ENCODE measurements around the gene RYR3.

DNA sequence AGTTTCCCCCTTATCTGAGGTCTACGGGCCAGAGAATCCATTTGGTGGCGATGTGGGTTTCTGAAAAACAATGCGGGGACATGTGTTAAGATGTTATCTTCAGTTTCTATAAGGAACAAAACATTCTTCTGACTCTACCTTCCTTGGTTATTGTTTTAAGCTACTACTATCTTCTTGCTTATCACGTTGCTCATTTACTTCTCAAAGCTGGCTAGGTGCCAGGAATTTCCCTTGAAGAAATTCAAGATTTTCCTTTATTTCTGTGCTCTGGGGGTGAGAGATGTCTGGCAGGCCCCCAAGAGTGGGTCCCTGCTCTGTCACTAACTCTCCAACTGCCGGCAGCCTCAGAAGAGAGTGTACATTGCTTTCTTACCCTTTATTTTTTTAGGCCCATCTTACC lies 119.8 kb downstream of the RYR3 start:
- TF ChIP-seq, protein P1, sequence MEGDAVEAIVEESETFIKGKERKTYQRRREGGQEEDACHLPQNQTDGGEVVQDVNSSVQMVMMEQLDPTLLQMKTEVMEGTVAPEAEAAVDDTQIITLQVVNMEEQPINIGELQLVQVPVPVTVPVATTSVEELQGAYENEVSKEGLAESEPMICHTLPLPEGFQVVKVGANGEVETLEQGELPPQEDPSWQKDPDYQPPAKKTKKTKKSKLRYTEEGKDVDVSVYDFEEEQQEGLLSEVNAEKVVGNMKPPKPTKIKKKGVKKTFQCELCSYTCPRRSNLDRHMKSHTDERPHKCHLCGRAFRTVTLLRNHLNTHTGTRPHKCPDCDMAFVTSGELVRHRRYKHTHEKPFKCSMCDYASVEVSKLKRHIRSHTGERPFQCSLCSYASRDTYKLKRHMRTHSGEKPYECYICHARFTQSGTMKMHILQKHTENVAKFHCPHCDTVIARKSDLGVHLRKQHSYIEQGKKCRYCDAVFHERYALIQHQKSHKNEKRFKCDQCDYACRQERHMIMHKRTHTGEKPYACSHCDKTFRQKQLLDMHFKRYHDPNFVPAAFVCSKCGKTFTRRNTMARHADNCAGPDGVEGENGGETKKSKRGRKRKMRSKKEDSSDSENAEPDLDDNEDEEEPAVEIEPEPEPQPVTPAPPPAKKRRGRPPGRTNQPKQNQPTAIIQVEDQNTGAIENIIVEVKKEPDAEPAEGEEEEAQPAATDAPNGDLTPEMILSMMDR (optimal IDR thresholded peaks at IDR 0.05 in 1 of 3, IDR thresholded peaks at IDR 0.05 in 1 of 3, conservative IDR thresholded peaks at IDR 0.05 in 1 of 3; ENCODE audit: extremely low read depth in 1 of 3, insufficient read depth in 2 of 3, low read length in 3 of 3), result no peak
- no peak for TF ChIP-seq EZH2 (IDR thresholded peaks at IDR 0.05; ENCODE audit: low read length)
